ENCODE results near the gene DISP3.

DNA sequence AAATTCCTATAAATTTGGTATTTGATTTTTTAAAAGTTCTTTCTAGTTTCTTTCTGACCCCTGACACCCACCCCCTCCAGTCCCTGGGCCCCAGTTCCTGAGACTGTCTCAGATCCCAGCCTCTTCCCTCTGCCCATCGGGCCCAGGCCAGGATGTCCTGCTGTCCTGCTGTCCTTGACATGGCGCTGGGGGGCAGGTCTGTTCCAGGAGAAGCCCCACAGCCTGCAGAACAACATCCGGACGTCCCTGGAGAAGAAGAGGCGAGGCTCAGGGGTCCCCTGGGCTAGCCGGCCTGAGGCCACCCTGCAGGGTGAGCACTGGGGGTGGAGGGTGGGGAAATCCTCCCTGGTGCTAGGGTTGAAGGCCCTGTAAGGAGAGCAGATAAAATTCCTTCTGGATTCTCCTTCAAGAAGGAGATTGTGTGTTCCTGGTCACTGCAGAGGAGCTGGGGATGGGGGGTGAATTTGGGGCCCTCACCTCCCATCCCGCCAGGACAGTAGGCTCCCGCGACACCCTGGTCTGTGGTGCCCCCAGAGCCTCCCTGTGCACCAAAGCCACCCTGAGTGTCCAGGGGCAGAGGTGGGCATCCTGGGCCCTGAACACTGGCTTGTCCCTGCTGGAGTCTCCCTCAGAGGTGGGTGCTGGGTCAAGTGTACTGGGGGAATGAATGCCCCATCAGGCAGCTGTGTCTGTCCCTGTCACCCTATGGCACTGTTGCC, 45.0 kb downstream of the DISP3 start:
- TF ChIP-seq, protein P1, sequence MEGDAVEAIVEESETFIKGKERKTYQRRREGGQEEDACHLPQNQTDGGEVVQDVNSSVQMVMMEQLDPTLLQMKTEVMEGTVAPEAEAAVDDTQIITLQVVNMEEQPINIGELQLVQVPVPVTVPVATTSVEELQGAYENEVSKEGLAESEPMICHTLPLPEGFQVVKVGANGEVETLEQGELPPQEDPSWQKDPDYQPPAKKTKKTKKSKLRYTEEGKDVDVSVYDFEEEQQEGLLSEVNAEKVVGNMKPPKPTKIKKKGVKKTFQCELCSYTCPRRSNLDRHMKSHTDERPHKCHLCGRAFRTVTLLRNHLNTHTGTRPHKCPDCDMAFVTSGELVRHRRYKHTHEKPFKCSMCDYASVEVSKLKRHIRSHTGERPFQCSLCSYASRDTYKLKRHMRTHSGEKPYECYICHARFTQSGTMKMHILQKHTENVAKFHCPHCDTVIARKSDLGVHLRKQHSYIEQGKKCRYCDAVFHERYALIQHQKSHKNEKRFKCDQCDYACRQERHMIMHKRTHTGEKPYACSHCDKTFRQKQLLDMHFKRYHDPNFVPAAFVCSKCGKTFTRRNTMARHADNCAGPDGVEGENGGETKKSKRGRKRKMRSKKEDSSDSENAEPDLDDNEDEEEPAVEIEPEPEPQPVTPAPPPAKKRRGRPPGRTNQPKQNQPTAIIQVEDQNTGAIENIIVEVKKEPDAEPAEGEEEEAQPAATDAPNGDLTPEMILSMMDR (IDR thresholded peaks at IDR 0.05), result no peak
- TF ChIP-seq POLR2A (IDR thresholded peaks at IDR 0.05), result no peak
